Measurements from ENCODE around the gene MYOG. TPM values are rescaled to one million over a fixed set of nuclear protein-coding genes. Genes with fewer than 3 reads are reported as not detected.

Gene MYOG
- total RNA-seq, 1 experiment from 2014 or later, result not detected

- no peak overlapping the region for H4K91ac ChIP-seq (ENCODE audit: insufficient read length, low read depth, low read length)
- Mint-ChIP-seq H3K4me3 (no peak overlapping the region), H3K27me3 (ENCODE audit: low read depth) (peaks cover 58% of the 10 kb centered on the region), H3K9me3 (no peaks in the 10 kb centered on the region; a peak in 1 of 5 replicates), H3K4me1 (peaks cover 4 to 22% of the 10 kb centered on the region in 2 experiments; a peak in 3 of 4 replicates), H3K36me3 (ENCODE audit: insufficient read depth in 1 of 3, low read depth in 3 of 3) (no peaks in the 10 kb centered on the region), H3K27ac (no peak overlapping the region; a peak in 1 of 7 replicates)
- H2BK15ac ChIP-seq (ENCODE audit: low read depth, low read length), result no peak overlapping the region
- no peaks in the 10 kb centered on the region for H4K20me1 ChIP-seq (ENCODE audit: control insufficient read depth, insufficient read depth, insufficient read length)
- no peaks in the 10 kb centered on the region for H3K27me3 ChIP-seq (ENCODE audit: insufficient read depth, low read length)
- no CpG with 5 or more reads among the region's 7 CpGs for WGBS (ENCODE audit: extremely low coverage, insufficient read length, low lambda C conversion rate)
- H3K14ac ChIP-seq (ENCODE audit: insufficient read depth, low read length), result no peak overlapping the region; the same call in 1 of the 2 replicates
- H3K4me1 ChIP-seq (ENCODE audit: insufficient read depth, low read length), result no peaks in the 10 kb centered on the region
- no peak overlapping the region for H3K9ac ChIP-seq (ENCODE audit: extremely low read depth, insufficient read length, low read length)
- no peak overlapping the region for H2AK5ac ChIP-seq (ENCODE audit: insufficient read length, low read length)
- no peak overlapping the region for H3K4me2 ChIP-seq (ENCODE audit: insufficient read depth, insufficient read length, low read length)
- H3K23me2 ChIP-seq (ENCODE audit: insufficient read length, low read depth, low read length, poor library complexity, severe bottlenecking), result no peaks in the 10 kb centered on the region
- no peak overlapping the region for H3K27ac ChIP-seq (ENCODE audit: insufficient read length, low read depth, low read length)
- H3T11ph ChIP-seq (ENCODE audit: low read length), result no peak overlapping the region
- no peak overlapping the region for H3K23ac ChIP-seq (ENCODE audit: insufficient read length, low read depth, low read length)
- H3K9me3 ChIP-seq (ENCODE audit: control insufficient read depth, low read depth, low read length), result no peaks in the 10 kb centered on the region
- no peaks in the 10 kb centered on the region for H3K79me2 ChIP-seq (ENCODE audit: insufficient read depth, low read length)
- peak; percentile 14 for DNase-seq
- H2BK5ac ChIP-seq (ENCODE audit: insufficient read length, low read length), result no peak overlapping the region
- no peak overlapping the region for H4K5ac ChIP-seq (ENCODE audit: insufficient read length, low read depth, low read length)
- H2AFZ ChIP-seq (ENCODE audit: low read length), result no peak overlapping the region
- H3K18ac ChIP-seq (ENCODE audit: insufficient read length, low read depth, low read length), result no peak overlapping the region
- H2BK12ac ChIP-seq (ENCODE audit: insufficient read length, low read depth, low read length), result no peak overlapping the region
- no peak overlapping the region for H3K4ac ChIP-seq (ENCODE audit: low read depth, low read length)
- no peaks in the 10 kb centered on the region for H3K79me1 ChIP-seq (ENCODE audit: insufficient read depth, low read depth, low read length, poor library complexity, severe bottlenecking)
- H2BK120ac ChIP-seq (ENCODE audit: low read depth, low read length, poor library complexity, severe bottlenecking), result no peak overlapping the region
- TF ChIP-seq, protein P1, sequence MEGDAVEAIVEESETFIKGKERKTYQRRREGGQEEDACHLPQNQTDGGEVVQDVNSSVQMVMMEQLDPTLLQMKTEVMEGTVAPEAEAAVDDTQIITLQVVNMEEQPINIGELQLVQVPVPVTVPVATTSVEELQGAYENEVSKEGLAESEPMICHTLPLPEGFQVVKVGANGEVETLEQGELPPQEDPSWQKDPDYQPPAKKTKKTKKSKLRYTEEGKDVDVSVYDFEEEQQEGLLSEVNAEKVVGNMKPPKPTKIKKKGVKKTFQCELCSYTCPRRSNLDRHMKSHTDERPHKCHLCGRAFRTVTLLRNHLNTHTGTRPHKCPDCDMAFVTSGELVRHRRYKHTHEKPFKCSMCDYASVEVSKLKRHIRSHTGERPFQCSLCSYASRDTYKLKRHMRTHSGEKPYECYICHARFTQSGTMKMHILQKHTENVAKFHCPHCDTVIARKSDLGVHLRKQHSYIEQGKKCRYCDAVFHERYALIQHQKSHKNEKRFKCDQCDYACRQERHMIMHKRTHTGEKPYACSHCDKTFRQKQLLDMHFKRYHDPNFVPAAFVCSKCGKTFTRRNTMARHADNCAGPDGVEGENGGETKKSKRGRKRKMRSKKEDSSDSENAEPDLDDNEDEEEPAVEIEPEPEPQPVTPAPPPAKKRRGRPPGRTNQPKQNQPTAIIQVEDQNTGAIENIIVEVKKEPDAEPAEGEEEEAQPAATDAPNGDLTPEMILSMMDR (conservative IDR thresholded peaks at IDR 0.05), result no peak
- H2BK20ac ChIP-seq (ENCODE audit: low read depth, low read length, poor library complexity, severe bottlenecking), result no peak overlapping the region
- H3K56ac ChIP-seq (ENCODE audit: insufficient read length, low read depth, low read length), result no peak overlapping the region
- no peak overlapping the region for H4K8ac ChIP-seq (replicated peaks; ENCODE audit: insufficient read length, low read depth, low read length)
Observed at GRCh38 chr1:203120325-203121153, 34.7 kb upstream of the MYOG start.
